Measurements from ENCODE around the gene PDAP1.
"Not testable (repeated sequence)": the region's sequence is repeated elsewhere in the genome, so short reads cannot be mapped to it uniquely, and the experiment has no call there.

Gene PDAP1

DNA sequence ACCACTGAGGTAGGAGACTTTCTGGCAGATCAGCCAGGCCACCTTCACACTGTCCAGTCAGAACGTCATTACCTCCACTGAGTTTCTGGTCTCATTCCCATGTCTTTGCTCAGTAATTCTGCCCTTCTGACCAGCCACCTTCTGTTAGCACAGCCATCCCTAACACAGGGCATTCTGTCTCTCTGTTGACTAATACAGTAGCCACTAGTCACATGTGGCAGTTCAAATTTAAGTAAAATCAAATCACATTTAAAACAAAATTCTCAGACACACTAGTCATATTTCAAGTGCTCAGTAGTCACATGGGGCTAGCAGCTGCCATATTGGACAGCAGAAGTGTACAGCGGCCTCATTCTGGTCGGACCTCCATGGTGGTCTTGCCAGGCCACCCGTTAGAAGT is 37.7 kb upstream of the PDAP1 start:
- H3K27ac ChIP-seq (ENCODE audit: low read depth, low read length): no peak overlapping the region
- H3K27me3 ChIP-seq (ENCODE audit: control insufficient read depth in 1 of 2, insufficient read depth in 2 of 2, low read length in 2 of 2): no peaks in the 10 kb centered on the region
- peaks cover 65% of the 10 kb centered on the region for H3K36me3 ChIP-seq (ENCODE audit: insufficient read depth, low read length)
- no peak overlapping the region for H3K9ac ChIP-seq (ENCODE audit: low read length)
- no peak overlapping the region for H3K4me3 ChIP-seq (ENCODE audit: low read depth in 1 of 2, low read length in 2 of 2)
- no peaks in the 10 kb centered on the region for H3K9me3 ChIP-seq (ENCODE audit: low read length)
- H3K4me1 ChIP-seq (ENCODE audit: insufficient read depth, low read length): peaks cover 3% of the 10 kb centered on the region

DNA sequence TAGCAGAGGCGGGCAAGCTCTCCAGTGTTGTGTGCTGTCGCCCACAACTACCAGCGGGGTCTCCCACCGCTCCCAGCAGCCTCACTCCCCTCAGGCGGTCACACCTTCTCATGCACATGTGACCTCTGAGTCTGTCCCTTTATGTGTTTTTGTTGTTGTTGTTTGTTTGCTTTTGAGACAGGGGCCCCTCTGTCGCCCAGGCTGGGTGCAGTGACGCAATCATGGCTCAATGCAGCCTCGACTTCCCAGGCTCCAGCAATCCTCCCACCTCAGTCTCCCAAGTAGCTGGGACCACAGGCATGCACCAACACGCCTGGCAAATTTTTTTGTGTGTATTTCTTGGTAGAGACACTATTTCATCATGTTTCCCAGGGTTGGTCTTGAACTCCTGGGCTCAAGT is 31.8 kb upstream of the PDAP1 start:
- Histone ChIP-seq H3K27me3 (ENCODE audit: control insufficient read depth in 1 of 2, insufficient read depth in 2 of 2, low read length in 2 of 2) (no peaks in the 10 kb centered on the region), H3K9ac (ENCODE audit: low read length) (peak overlapping the region; percentile 84), H3K27ac (ENCODE audit: low read depth, low read length) (peak overlapping the region; percentile 10), H3K36me3 (ENCODE audit: insufficient read depth, low read length) (peaks cover 14% of the 10 kb centered on the region), H3K9me3 (ENCODE audit: low read length) (no peaks in the 10 kb centered on the region), H3K4me1 (ENCODE audit: insufficient read depth, low read length) (peaks cover 20% of the 10 kb centered on the region), H3K4me3 (ENCODE audit: low read depth in 1 of 2, low read length in 2 of 2) (peak overlapping the region in 1 of 2 donors; percentile 97)

DNA sequence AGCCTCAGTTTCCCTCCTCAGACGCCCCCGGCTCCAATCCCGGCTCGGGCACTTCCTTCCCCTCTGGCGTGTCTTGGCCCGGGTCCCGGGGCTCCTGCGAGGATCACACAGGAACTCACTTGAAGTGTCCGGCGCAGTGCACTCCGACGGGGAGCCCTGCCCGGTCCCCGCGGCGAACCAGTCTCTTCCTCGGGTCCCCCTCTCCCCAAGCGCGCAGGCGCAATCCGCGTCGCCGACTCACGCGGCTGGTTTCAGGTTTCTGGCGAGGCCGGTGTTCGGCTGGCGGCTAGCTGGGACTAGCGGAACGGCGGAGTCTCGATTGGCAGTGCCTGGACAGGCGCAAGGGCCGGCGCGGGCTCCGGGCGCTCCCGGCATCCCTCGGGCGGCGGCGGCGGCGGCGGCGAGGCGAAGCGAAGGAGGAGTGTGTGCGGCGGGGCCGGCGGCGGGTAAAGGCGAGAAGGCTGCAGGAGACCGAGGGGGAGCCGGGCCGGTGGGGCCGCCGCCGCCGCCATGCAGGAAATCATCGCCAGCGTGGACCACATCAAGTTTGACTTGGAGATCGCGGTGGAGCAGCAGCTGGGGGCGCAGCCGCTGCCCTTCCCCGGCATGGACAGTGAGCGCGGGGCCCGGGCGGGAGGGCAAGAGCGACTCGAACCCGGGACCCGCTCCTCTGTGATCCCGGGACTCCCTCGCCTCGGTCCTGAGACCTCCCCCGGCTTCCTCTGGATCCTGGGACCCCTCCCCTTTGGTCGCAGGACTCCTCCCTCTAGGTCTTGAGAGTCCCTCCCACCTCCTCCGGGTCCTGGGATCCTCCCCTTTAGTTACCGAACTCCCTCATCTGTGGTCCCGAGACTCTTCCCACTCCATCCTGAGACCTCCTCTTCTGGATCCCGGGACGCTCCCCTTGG is 30.4 kb upstream of the PDAP1 start, which contains the start of the genes CPSF4 and PTCD1:
Gene CPSF4 (plus strand): TSS at position 371 of the 908 bp plus-strand sequence. CDS start 140 bp downstream, at position 511.
Gene PTCD1 (minus strand): TSS at position 226 of the 908 bp plus-strand sequence. CDS start 3,556 bp downstream, outside the sequence.
- peak within 1 kb of the TSS; percentile 81 for H3K27ac ChIP-seq (ENCODE audit: low read depth, low read length)
- H3K4me1 ChIP-seq (ENCODE audit: insufficient read depth, low read length): peaks cover 20% of the 10 kb centered on the region
- H3K27me3 ChIP-seq (ENCODE audit: control insufficient read depth in 1 of 2, insufficient read depth in 2 of 2, low read length in 2 of 2): no peaks in the 10 kb centered on the region
- peak within 1 kb of the TSS; percentile 84 for H3K9ac ChIP-seq (ENCODE audit: low read length)
- peaks cover 6% of the 10 kb centered on the region for H3K36me3 ChIP-seq (ENCODE audit: insufficient read depth, low read length)
- peak within 1 kb of the TSS; percentile 75 to 97 for H3K4me3 ChIP-seq (ENCODE audit: low read depth in 1 of 2, low read length in 2 of 2)
- H3K9me3 ChIP-seq (ENCODE audit: low read length): no peaks in the 10 kb centered on the region

DNA sequence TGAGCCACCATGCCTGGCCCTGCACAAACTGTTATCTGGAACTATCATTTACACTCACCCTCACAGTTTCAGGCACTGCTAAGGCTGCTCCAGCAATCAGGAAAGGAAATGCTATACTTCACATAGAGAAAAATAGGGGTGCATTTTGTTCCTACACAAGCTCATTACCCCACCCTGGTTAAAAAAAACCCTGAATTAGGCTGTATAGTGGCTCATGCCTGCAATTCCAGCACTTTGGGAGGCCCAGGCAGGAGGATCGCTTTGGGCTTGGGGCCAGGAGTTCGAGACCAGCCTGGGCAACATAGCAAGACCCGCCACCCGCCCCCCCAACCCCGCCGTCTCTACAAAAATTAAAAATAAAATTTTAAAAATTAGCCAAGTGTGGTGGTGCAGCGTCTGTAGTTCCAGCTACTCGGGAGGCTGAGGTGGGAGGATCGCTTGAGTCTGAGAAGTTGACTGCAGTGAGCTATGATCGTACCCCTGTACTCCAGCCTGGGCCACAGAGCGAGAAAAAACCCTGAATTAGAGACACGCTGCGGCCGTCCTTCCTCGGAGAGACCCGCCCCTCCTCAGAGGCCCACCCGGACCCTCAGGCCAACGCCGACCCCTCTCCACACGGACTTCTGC is 29.7 kb upstream of the PDAP1 start:
- Histone ChIP-seq H3K36me3 (ENCODE audit: insufficient read depth, low read length) (peaks cover 4% of the 10 kb centered on the region), H3K9me3 (ENCODE audit: low read length) (no peaks in the 10 kb centered on the region), H3K27me3 (ENCODE audit: control insufficient read depth in 1 of 2, insufficient read depth in 2 of 2, low read length in 2 of 2) (no peaks in the 10 kb centered on the region), H3K27ac (ENCODE audit: low read depth, low read length) (peak overlapping the region; percentile 81), H3K9ac (ENCODE audit: low read length) (peak overlapping the region; percentile 65), H3K4me1 (ENCODE audit: insufficient read depth, low read length) (peaks cover 20% of the 10 kb centered on the region), H3K4me3 (ENCODE audit: low read depth in 1 of 2, low read length in 2 of 2) (peak overlapping the region; percentile 75 to 97)

DNA sequence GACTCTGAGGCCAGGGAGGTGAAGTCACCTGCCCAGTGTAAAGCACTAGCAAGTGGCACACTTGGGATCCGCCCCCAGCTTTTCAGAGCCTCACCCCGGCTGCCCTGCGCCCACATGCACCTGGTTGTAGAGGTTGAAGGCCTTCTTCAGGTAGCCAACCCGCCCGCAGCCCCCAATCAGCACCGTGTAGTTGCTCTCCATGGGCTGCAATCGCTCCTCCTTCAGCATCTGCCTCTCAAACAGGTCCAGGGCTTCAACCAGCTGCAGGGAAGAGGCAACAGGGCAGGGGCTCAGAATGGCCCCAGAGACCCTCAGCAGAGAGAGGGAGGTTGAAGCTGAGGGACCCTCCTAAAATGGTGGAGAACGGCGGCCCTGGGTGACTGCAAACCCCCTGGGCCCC is 24.8 kb upstream of the PDAP1 start:
- Histone ChIP-seq H3K4me3 (ENCODE audit: low read depth in 1 of 2, low read length in 2 of 2) (no peak overlapping the region), H3K4me1 (ENCODE audit: insufficient read depth, low read length) (peaks cover 5% of the 10 kb centered on the region), H3K27ac (ENCODE audit: low read depth, low read length) (no peak overlapping the region), H3K9me3 (ENCODE audit: low read length) (no peaks in the 10 kb centered on the region), H3K9ac (ENCODE audit: low read length) (no peak overlapping the region), H3K27me3 (ENCODE audit: control insufficient read depth in 1 of 2, insufficient read depth in 2 of 2, low read length in 2 of 2) (no peaks in the 10 kb centered on the region), H3K36me3 (ENCODE audit: insufficient read depth, low read length) (peaks cover 31% of the 10 kb centered on the region)

DNA sequence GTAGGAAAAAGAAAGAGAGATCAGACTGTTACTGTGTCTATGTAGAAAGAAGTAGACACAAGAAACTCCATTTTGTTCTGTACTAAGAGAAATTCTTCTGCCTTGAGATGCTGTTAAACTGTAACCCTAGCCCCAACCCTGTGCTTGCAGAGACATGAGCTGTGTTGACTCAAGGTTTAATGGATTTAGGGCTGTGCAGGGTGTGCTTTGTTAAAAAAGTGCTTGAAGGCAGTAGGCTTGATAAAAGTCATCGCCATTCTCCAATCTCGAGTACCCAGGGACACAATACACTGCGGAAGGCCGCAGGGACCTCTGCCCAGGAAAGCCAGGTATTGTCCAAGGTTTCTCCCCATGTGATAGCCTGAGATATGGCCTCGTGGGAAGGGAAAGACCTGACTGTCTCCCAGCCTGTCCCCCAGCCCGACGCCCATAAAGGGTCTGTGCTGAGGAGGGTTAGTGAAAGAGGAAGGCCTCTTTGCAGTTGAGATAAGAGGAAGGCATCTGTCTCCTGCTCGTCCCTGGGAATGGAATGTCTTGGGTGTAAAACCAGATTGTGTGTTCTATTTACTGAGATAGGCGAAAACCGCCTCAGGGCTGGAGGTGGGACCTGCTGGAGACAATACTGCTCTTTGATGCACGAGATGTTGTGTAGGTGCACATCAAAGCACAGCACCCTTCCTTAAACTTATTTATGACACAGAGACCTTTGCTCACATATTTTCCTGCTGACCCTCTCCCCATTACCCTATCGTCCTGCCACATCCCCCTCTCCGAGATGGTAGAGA is 23.6 kb upstream of the PDAP1 start:
- peaks cover 31% of the 10 kb centered on the region for H3K36me3 ChIP-seq (ENCODE audit: insufficient read depth, low read length)
- H3K9me3 ChIP-seq (ENCODE audit: low read length); H3K4me3 ChIP-seq (ENCODE audit: low read depth in 1 of 2, low read length in 2 of 2); H3K27me3 ChIP-seq (ENCODE audit: control insufficient read depth in 1 of 2, insufficient read depth in 2 of 2, low read length in 2 of 2); H3K4me1 ChIP-seq (ENCODE audit: insufficient read depth, low read length); H3K27ac ChIP-seq (ENCODE audit: low read depth, low read length); H3K9ac ChIP-seq (ENCODE audit: low read length): not testable (repeated sequence)

DNA sequence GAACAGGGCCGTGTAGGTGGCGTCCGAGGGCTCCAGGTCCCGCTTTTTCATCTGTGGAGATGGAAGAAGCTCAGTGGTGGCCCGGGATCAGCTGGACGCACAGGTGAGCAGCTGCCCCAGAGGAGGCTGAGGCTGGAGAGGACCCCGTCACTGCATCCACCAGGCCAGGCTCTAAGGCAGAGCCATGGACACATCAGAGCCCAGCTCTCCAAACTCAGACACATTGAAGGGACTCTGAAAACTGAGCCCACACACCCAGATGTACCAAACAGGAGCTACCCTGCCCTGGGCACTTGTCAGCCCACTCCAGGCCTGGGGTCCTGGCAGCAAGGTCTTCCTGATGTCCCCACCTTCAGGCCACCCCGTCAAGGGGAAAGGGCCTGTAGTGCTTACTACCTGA is 21.4 kb upstream of the PDAP1 start:
- Histone ChIP-seq H3K4me1 (ENCODE audit: insufficient read depth, low read length) (no peaks in the 10 kb centered on the region), H3K9me3 (ENCODE audit: low read length) (no peaks in the 10 kb centered on the region), H3K27ac (ENCODE audit: low read depth, low read length) (no peak overlapping the region), H3K36me3 (ENCODE audit: insufficient read depth, low read length) (peaks cover 33% of the 10 kb centered on the region), H3K9ac (ENCODE audit: low read length) (no peak overlapping the region), H3K27me3 (ENCODE audit: control insufficient read depth in 1 of 2, insufficient read depth in 2 of 2, low read length in 2 of 2) (no peaks in the 10 kb centered on the region), H3K4me3 (ENCODE audit: low read depth in 1 of 2, low read length in 2 of 2) (no peak overlapping the region)

DNA sequence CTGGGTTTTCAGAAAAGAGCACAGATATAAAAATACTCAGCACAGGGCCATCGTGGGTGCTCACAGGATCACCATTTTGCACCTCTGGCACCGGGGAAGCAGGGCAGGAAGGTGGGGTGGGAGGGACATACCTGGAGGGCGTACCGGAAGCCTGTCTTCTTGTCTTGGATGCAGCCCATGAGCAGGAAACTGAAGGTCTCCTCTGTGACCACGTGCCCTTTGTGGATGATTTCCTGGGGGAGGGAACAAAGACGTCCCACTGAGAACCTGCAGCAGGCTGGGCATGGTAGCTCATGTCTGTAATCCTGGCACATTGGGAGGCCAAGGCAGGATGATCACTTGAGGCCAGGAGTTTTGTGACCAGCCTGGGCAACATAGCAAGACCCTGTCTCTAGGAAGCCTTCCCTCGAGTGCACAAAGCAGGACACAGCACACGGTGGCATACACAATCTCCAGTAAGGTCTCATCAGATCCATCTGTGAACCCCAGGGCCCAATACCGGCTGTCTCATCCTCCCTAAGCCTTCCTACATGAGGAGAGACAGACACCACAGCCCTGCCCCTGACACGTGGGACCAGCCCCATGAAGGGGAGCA is 20.7 kb upstream of the PDAP1 start:
- peaks cover 39% of the 10 kb centered on the region for H3K36me3 ChIP-seq (ENCODE audit: insufficient read depth, low read length)
- no peaks in the 10 kb centered on the region for H3K9me3 ChIP-seq (ENCODE audit: low read length)
- H3K27ac ChIP-seq (ENCODE audit: low read depth, low read length): no peak overlapping the region
- H3K9ac ChIP-seq (ENCODE audit: low read length): no peak overlapping the region
- H3K27me3 ChIP-seq (ENCODE audit: control insufficient read depth in 1 of 2, insufficient read depth in 2 of 2, low read length in 2 of 2): no peaks in the 10 kb centered on the region
- H3K4me1 ChIP-seq (ENCODE audit: insufficient read depth, low read length): no peaks in the 10 kb centered on the region
- H3K4me3 ChIP-seq (ENCODE audit: low read depth in 1 of 2, low read length in 2 of 2): no peak overlapping the region

DNA sequence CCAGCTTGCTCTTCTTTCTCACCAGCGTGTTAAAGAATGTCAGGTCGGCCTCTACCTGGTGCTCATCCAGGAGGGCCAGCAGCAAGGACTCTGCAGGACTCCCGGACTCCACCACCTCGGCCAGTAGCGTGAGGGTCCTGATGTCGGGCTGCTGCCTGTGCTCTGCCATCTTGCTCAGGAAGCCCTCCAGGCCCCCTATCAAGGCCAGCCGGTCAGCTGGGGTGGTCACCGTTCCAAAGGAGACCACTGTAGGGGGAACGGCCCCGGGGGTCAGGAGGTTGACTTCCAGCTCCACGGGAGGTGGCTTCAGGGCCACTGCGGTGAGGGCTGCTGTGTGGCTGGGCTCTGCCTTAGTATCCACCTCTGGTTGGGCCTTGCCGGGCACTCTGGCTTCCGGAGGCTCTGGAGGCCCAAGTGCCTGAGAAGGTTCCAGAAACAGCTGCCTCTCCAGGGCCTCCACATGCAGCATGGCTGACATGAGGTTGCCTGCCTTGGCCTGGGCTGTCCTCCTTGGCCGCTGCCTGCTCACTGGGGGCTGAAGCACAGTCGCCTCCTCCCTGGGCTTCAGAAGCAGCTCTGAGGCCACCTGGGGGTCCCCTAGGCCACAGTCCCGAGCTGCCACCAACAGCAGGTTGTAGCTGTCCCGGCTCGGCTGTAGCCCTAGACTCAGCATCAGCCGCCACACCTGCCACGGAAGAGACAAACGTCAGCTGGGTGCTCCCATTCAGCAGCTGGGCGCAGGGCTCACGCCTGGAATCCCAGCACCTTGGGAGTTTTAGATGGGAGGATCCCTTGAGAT is 16.7 kb upstream of the PDAP1 start:
- H3K9me3 ChIP-seq (ENCODE audit: low read length): no peaks in the 10 kb centered on the region
- H3K27me3 ChIP-seq (ENCODE audit: control insufficient read depth in 1 of 2, insufficient read depth in 2 of 2, low read length in 2 of 2): no peaks in the 10 kb centered on the region
- H3K4me3 ChIP-seq (ENCODE audit: low read depth in 1 of 2, low read length in 2 of 2): no peak overlapping the region
- peaks cover 40% of the 10 kb centered on the region for H3K36me3 ChIP-seq (ENCODE audit: insufficient read depth, low read length)
- H3K27ac ChIP-seq (ENCODE audit: low read depth, low read length): no peak overlapping the region
- no peak overlapping the region for H3K9ac ChIP-seq (ENCODE audit: low read length)
- no peaks in the 10 kb centered on the region for H3K4me1 ChIP-seq (ENCODE audit: insufficient read depth, low read length)

DNA sequence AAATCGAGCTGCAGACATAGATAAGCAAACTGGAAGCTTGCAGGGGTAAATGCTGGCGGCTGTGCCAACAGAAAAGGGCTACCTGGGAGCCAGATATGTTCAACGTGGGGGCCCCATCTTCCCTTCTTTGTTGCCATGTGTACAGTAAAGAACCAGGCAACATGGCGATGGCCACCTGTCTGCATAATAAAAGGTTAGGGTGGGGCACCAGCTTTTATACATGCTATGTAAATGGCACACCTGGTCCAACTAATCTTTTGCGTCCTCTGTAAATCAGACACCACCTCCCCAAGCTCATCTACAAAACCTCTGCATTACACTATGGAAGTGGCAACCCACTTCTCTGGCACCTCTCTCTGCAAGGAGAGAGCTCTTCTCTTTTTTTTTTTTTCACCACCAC is 14.2 kb upstream of the PDAP1 start:
- Histone ChIP-seq H3K36me3 (ENCODE audit: insufficient read depth, low read length) (peaks cover 51% of the 10 kb centered on the region), H3K4me1 (ENCODE audit: insufficient read depth, low read length) (no peaks in the 10 kb centered on the region), H3K9ac (ENCODE audit: low read length) (no peak overlapping the region), H3K27me3 (ENCODE audit: control insufficient read depth in 1 of 2, insufficient read depth in 2 of 2, low read length in 2 of 2) (no peaks in the 10 kb centered on the region), H3K27ac (ENCODE audit: low read depth, low read length) (no peak overlapping the region), H3K4me3 (ENCODE audit: low read depth in 1 of 2, low read length in 2 of 2) (no peak overlapping the region), H3K9me3 (ENCODE audit: low read length) (no peaks in the 10 kb centered on the region)

All from muscle layer of colon (tissue), 2 donors.